NCI-H2081 treated with DMSO at 0.1 percent for 48 hours (cell line): ENCODE measurements around the gene GNG2.

Experiments
- DNase-seq: peaks from one replicate; lab custom pipeline; 2025; lab: John Stamatoyannopoulos, UW

GNG2 gene

DNA sequence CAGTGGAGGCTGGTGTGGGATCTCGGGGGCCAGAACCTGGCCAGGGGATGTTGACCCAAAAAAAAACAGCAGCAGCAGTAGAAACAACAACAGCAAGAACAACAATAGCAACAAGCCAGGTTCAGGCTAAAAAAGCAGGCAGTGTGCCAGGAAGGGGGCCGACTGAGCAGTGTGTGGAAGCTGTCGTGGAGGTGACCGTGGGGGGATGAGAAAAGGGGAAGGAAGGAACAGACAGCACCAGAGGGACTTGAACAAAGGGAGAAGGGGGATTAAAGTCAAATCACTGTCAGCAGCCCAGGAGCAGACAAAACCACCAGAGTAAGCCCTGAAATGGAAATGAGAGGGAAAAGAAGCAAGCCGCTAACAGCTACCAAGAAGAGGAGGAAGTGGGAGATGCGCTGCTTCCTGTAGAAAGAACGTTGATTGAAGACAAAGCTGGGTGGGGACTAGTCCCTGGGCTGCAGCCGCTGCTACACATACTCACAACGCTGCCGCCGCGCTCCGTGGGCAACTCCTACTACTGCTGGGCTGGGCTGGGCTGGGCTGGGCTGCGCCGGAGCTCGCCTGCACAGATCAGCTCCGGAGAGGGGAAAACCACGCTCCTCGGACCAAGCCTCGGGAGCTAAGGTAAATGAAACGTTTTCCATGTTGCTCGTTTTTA lies at the start of gene GNG2:
Gene GNG2, plus strand, starts transcription at position 449 of the 661 bp plus-strand sequence. CDS start 90,067 bp downstream, outside the sequence.
- DNase-seq = peak; percentile 47

DNA sequence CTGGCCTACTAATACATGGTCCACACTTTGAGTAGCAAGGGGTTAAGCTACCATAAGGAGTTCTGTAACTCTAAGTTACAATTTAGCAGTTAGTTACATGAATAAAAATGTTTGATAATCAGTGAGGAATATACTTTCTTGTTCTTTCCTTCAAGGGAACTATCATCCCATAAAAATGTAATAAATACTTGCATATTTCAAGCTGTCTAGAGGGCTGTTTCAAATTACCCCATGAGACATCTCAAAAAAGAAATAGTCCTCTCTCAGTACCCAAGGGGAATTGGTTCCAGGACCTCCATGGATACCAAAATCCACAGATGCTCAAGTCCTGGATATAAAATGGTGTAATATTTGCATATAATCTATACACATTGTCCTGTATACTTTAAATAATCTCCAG lies 48.7 kb upstream of the GNG2 start:
- DNase-seq = no peak

DNA sequence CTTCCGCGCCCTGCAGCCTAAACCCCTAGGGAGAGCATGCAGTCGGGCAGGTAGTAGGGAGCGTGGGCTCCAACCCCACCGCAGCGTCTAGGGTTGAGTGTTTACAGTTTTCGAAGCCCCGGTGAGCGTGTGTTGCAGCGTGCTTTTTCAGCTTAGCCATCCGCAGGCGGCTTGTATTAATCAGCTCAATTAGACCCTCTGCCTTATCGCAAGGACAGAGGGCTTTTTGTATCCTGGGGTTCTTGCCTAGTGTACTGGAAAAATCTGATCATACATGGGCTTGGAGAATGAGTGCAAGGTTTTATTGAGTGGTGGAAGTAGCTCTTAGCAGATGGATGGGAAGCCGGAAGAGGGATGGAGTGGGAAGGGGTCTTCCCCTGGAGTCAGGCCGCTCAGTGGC lies 44.4 kb upstream of the GNG2 start:
- no peak for DNase-seq

DNA sequence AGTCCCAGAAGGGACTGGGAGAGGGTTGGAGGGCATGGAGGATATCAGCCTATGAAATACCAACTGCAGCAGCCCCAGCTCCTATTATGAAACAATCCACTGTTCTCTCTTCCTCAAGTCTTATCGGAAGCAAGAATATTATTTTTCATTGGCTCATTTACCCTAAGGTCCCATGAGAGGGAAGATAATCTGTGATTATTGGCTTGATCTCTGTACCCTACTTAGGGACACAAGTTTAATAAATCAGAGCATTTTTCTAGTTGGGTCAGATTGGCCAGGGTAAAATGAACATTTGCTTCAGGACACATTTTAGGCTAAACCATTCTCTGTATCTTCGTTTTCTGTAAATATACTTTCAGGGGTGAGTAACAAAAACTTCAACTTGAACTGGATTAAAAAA lies 43.1 kb upstream of the GNG2 start:
- DNase-seq = no peak

DNA sequence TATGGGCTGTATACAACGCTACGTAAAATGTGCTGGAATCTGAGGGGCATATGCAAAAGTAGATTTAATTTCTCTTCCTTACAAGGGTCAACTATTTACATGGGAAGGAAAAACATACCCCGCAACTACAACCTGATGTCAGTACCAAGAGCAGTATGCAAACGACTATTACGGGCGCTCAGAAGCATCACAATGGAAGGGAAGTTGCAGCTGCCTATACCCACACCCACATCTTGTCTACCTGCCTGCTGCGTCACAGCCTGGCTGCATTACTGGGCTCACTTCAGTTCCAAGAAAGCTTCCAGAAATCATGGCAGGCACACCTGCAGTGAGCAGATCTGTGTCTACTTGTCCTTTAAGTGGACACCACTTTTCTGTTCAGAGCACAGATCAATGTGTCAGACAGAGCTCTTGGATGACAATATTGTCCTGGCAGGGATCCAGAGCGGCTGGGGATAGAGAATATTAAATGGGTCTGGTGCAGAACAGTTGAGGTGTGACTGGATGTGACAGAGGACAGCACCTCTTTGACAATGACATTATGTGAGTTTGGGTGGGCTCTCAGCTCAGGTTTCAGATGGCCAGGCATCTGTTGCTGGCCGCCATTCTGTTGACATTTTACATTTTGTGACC lies 41.5 kb upstream of the GNG2 start:
- DNase-seq = no peak

DNA sequence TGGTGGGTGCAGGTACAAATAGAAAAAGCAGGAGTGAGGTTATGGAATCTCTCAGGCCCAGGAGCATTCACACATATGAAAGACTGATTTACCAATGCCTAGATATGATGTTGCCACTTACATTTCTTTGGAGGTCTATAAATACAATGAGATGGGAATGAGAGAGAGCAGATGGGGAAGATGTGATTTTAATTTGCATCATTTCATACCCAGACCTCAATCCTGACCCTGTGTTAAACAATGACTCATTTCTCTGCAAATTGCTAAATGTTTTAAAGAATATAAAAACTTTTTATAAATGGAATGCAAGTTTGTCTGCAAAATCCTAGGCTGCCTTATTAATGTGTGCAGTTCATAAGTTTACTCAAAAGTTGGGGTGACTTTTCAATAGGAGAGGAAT lies 38.6 kb upstream of the GNG2 start:
- no peak for DNase-seq

DNA sequence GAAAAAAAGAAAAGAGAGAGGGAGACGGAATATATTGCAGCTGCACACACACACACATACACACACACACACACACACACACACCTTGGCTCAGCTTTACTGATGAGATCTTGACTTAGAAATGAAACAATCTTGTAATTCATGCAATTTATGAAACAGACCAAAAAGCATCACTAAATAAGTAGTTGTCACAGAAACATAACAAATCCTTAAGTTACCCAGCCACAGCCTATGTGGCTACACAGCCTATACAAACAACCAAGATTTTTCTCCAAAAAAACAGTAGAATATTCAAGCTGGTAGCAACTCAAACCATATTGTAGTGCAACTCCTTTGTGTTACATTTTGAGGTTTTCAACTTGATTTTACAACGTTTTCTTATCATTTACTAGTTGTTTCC lies 37.9 kb upstream of the GNG2 start:
- no peak for DNase-seq

DNA sequence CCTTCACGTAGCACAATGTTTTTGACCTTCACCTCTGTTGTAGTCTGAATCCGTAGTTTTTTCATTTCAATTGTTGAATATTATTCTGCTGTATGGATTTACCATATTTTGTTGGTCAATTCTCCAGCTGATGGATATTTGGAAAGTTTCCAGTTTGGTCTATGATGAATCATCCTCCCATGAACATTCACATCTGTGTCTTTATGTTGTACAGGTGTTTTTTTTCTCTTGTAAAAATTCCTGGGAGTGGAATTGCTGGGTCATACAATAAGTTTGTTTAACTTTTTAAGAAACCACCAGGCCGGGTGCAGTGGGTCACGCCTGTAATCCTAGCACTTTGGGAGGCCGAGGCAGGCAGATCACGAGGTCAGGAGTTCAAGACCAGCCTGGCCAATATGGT lies 36.7 kb upstream of the GNG2 start:
- DNase-seq = no peak

DNA sequence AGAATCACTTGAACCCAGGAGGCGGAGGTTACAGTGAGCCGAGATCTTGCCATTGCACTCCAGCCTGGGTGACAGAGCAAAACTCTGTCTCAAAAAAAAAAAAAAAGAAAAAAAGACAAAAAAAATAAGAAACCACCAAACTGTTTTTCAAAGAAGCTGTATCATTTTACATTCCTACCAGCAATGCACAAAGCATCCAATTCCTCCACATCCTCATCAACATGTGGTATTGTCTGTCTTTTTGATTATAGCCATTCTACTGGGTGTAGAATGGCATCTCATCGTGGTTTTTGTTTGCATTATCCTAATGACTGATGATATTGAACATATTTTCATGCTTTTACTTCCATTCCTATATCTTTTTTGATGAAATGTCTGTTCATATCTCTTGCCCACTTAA lies 36.2 kb upstream of the GNG2 start:
- no peak for DNase-seq

DNA sequence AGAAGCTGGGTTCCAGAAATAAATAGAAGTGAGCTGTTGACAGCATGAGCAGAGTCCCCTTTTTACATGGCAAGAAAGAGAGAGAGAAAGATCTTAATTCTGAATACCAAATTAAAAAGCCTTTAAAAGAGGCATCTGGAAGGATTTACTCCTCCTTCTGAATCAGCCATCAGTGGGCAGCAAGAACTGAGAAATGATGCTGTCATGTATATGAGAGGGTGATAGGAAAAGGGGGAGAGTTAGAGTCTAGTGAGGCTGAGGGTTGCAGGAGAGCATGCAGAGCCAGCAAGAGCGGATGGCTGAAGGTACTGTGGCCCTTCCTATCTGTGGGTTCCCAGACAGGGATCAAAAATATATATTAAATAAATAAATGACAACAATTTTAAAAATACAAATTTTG lies 34.5 kb upstream of the GNG2 start:
- no peak for DNase-seq

DNA sequence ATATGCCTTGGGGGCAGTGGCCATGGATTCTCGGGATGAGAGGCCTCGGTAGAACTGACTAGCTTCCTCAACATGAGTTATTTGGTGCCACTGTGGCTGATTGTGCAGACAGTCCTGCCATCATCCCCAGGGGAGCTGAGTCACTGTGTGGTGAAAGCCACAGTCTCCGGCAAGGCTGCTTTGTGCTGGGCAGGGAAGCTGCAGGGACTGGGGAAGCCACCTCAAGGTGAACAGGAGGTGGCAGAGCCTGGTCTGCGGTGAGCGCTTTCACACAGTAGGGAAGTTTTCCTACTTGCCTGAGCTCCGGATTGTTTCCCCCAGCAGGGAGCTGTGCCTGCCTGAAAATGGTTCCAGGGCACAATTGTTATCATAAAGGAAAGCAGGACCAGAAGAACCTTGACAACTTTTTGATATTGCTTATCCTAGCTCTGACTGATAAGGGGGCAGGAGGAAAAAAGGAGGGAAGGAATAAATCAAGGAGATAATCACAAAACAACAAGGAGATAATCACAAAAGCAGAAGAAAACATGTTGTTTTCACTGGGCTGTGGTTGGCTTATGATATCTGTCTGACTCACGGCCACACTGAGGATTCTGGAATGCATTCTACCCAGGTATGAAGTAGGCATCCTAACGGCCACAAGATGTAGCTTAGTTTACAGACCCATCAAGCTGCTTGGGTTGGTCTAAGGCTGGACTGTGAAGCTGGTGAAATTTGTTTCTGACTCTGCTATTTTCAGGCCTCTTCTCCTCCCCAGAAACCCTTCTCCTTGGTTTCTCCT lies 32.2 kb upstream of the GNG2 start:
- no peak for DNase-seq

DNA sequence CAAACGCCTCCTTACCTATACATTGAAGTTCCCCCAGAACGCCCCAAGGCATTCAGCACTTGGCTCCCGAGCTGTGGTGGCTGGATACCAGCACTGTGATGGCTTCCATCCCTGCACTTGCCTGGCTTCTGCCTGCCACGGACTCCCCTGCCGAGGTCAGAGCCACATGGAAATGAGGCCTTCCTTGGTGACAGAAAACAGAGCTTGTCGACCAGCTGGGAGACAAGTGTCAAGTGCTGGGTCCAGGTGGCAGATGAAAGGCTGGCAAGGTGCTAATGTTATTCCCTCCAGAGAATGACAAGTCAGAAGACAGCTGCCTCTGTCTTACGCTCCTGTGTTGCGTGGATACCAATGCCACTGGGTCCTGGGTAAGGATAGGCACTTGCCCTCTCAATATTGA lies 26.2 kb upstream of the GNG2 start:
- no peak for DNase-seq

DNA sequence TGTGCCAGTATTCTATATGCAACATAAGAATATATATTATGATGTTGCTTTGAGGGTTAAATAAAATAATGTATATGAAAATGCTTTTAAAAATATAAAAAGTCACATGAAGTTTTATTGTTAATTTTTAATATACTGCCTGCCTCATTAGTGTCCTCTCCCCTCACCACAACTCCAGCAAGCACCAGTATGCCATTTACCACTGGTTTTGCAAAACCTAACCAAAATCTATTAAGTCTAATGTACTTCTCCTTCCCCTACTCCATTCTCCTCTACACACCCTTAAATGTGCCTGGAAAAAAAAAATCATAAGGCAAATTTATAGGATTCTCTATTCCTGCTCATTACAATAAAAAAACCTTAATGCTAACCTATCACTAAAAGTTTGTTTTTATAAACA lies 24.0 kb upstream of the GNG2 start:
- no peak for DNase-seq

DNA sequence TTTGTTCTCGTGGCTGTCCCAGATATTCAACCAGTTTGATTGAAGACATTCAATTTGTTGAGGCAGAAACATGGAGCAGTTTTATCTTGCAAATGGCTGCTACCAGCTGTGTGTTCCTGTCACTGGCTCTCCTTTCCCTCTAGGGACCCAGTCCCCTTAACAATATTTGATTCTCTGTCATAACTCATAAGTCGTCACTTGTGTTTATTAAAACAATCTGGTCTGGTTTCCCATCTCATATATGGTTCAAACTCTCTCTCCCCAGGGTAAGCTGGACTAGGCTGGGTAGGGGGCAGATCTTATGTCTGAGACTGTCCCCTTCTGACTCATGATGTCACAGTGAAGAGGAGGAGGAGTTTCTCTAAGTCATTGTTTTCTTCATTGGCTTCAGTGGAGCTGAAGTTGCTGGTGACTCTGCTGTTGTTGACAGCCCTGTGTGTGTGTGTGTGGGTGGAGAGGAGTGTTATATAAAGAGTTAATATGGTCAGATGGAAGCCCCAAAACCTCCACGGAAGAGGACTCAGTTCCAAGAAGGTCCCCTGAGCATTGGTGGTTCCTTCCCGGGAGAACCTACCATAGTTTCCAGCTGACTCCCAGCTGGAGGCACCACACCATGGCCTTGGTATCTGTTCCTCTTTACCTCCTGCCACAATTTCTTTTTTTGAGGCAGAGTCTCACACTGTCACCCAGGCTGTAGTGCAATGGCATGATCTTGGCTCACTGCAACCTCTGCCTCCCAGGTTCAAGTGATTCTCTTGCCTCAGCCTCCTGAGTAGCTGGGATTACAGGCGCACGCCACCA lies 16.1 kb upstream of the GNG2 start:
- DNase-seq = no peak

DNA sequence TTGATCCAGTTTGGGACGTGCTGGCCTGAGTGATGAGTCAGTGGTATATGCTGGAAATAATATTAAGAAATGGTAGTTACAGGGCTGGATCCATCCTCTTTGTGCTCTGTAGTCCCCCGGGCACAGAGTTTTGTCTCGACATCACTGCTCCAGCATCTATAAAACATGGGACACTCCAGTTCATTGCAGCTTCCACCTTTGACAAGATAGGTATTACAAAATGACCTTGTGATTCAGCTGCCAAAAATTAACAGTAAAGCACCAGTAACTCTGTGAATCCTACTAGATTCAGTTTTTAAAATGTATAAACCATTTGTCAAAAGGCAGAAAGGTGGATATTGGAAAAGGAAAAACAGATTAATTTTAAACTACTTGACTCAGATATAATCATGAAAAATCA lies 14.6 kb upstream of the GNG2 start:
- no peak for DNase-seq

DNA sequence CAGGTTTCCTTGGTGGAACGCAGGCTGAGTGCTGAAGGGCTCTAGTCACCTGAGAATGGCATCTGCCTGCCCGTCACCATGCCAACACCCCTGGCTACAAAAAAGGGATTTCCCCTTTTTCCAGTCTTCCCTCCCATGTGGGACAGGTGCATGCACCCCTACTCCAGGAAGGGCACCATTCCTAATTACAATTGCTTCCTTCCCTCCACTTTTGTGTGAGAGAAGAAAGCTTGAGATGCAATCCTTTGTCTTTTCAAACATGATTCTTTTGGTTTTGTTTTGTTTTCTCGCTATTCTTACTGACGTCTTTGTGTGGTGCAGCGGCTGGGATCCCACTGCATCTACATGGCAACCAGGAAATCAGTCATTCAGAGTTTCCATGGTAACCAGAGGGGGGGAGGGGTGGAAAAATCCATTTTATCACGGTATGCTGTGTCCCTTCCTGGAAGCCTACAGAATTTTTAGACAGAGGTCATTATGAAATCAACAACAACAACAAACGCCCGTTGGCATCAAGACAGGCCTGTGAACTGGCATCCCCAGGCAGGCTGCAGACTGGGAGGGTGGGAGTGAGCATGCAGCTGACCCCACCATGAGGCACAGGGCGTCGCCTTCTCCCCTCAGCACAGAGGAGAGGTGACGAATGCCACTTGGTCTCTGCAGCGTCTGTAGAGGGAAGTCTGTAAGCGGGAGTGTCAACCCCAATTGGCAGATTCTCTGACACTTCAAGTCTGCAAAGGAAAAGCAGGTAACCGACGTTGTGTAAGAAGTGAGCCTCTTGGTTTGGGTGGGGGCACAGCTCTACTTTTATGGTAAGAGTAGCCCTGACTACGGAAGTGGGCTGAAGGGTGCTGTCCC lies 13.6 kb upstream of the GNG2 start:
- peak; percentile 62 for DNase-seq

DNA sequence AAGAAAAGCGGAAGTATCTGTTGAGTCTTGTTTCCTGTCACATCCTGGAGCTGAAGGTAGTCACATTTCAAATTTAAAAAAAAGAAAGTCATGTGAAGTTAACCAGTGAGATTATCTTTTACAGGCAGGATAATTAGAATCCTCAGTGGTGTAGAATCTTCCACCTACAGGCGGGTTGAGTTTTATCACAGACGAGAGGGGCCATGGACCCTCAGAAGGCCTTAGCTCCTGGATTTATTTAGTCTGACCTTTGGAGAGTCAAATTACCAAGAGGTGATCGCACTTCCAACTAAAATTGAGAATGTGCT lies 13.0 kb upstream of the GNG2 start:
- DNase-seq = no peak

DNA sequence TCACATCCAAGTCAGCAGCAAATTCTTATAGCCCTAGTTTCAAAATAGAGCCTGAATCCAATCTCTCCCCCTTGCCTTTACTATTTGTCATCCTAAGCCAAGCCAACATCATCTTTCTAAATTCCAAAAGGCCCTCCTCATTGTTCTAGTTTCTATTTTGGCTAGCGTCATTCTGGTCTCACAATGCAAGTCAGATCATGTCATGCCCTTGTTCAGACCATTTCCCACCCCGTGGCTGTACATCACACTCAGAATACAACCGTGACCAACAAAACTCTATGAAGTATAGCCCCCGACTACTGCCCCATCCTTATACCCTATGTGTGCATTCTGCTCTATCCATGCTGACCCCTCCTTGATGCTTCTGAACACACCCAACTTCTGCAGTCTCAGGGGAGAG lies 12.3 kb upstream of the GNG2 start:
- DNase-seq = no peak

DNA sequence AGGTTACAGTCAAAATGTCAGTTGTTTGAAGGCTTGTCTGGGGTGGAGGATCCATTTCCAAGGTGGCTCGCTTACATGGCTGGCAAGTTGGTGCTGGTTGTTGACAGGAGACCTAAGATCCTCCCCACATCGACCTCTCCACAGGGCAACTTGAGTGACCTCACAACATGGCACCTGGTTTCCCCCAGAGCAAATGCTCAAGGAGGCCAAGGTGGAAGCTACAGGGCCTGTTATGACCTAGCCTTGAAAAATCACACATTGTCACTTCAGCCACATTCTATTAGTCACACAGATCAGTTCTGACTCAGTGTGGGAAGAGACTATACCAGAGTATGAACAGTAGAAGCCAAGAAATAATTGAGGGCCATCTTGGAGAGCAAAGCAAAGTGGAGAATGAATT lies 11.3 kb upstream of the GNG2 start:
- DNase-seq = no peak

DNA sequence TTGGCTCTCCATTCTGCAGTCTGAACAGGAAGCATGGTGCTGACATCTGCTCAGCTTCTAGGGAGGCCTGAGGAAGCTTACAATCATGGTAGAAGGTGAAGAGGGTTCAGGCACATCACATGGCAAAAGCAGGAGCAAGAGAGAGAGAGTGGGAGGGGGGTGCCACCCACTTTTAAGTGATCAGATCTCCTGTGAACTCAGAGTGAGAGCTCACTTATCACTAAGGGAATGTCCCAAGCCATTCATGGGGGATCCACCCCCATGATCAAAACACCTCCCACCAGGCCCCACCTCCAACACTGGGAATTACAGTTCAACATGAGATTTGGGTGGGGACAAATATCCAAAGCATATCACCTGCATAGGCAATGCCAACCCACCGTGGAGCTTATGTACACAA lies 9.8 kb upstream of the GNG2 start:
- DNase-seq = no peak

DNA sequence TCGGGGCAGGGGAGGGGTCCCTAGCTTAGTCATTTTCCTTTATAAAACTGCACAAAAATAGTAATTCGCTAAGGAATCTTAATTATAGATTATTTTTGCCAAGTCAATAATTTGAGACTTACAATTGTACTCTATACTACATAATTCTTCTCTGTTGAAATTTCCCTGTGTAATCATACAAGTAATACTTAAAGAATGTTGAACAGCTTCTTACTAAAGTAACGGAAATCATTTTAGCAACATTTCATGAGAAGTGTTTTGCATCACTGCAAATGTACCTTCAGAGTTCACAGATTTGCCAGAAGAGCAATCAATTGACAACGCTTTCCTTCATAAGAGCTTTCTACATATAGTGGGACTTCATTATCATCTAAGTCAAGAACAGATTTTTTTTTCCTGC lies 7.9 kb upstream of the GNG2 start:
- DNase-seq = no peak

DNA sequence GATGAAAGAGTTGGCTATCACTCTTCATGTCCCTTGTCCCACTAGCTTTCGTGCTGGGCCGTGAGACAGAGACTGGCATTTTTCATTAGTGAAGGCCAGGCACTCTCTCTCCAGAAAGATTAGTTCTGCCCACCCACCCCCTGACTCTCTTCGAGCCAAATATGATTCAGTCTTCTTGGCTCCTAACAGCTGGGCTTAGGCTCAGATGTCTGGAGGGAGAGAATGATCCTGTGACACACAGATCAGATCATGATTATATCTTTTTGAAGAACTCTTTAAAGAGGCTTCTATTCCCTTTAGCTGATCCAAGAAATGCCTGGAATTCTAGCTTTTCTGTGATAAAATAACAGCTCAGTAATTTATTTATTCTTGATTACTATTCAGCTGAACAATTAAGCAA lies 5.2 kb upstream of the GNG2 start:
- DNase-seq = no peak
